HTERT RPE-1 (cell line): Measurements from ENCODE around the gene STX18.
"Not testable (repeated sequence)": the region's sequence is repeated elsewhere in the genome, so short reads cannot be mapped to it uniquely, and the experiment has no call there.

Experiments
- in situ Hi-C: fragments of 300-500 bp; cut with MboI; formaldehyde crosslinking; loops from 4 replicates; pipeline ENCODE4 v1.14.3; 2020; ENCODE audit warnings: low sequenced_read_pairs

STX18 gene

GRCh38 chr4:4481399-4481994, 60.4 kb downstream of the STX18 start:
- in situ Hi-C loops = no loop called here

DNA sequence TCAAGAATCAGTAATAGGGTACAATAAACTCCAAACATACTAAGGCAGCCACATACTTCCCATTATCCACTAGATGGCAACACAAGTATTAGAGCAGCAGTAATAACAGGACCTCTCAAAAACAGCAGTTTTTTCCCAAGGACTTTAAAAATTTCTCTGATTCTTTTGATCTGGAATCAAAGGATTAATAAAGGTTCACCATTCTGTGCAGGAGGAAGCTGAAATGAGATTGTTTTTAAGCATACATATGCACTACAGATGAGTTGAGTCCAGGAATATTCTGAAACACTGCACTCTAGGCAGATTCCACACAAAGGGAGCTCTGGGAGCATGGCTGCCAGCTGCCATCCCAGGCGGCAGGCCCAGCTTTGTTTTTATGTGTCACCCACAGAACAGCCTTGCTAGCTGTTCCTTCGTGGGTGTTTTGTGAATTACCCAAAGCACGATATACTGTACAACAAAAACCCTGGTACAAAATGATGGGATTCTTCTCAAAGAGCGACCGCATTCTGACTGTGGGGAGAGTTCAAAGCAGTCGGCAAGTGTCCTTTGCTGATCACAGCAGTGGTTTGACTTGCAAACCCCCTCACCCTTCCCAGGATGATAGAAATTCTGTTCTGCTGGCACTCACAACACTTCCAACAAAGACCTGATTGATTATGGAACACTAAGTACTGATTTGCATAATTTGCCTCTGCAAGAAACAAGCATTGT, 61.0 kb downstream of the STX18 start:
- in situ Hi-C loops = no loop called here

DNA sequence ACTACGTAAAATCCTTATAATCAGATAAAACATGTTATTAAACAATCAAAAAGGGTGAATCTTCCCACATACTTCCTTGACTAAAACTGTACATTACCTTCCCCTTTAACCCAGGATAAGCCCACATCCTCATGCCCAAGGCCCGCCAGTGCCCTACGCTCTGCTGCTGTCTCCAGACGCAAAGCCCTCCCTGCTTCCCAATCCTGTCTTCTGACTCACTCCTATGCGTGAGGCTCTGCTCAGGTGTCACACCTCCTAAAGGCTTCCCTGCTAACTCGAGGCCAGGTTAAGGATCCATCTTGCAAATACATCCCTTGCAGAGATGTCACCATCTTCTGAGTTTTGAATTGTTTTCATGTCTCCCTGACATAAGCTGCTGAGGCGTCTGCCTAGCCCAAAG, 61.6 kb downstream of the STX18 start:
- in situ Hi-C loops = no loop called here

DNA sequence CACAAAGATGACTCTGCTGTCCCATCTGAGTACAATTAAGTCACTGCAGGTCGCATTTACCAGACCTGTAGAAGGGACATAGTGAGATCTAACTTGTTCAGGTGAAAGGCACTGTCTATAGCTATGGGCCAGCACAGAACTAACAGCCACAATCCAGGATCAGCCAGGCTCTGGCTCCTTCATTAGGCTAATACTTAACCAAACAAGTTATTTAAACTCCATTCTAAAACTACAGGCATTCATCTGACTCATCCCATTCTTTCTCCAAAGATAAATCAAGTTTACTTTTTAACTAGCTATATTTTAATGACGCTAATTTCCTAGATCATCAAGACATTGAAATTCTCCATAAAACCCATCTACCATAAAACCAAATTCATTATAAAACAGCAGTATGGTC, 62.5 kb downstream of the STX18 start:
- in situ Hi-C loops = no loop called here

- in situ Hi-C loops = no loop called here
Observed at GRCh38 chr4:4477796-4478195, 64.1 kb downstream of the STX18 start.

DNA sequence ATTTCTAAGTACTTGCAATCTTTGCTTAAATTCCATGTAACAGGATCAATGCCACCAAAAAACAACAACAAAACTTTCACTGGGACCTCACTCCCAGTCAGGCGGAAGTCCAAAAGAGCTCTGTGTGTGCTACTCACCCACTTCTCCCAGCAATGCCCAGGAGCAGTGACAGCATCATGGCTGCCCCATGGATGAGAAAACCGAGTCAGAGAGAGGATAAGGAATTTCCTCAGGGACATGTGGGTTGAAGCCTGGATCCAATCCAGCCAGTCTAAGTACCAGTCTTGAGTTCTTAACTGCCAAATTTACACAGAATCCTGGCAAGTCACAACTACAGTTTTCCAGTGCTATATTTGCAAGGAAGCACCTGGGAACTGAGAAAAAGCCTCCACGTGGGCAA, 64.5 kb downstream of the STX18 start:
- in situ Hi-C loops = no loop called here

GRCh38 chr4:4474476-4474875, 67.4 kb downstream of the STX18 start:
- in situ Hi-C loops = no loop called here

GRCh38 chr4:4472344-4472958, 69.4 kb downstream of the STX18 start:
- in situ Hi-C loops = no loop called here

GRCh38 chr4:4471195-4471594, 70.7 kb downstream of the STX18 start:
- in situ Hi-C loops = no loop called here

GRCh38 chr4:4470208-4470607, 71.6 kb downstream of the STX18 start:
- in situ Hi-C loops = no loop called here

DNA sequence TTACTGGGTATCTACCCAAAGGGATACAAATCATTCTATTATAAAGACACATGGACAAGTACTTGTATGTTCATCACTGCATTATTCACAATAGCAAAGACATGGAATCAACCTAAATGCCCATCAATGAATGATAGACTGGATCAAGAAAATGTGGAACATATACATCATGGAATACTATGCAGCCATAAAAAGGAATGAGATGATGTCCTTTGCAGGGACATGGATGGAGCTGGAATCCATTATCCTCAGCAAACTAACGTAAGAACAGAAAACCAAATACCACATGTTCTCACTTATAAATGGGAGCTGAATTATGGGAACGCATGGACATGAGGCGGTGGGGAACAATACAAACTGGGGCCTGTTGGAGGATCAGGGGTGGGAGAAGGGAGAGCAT, 76.6 kb downstream of the STX18 start:
- in situ Hi-C loops = not testable (repeated sequence)

DNA sequence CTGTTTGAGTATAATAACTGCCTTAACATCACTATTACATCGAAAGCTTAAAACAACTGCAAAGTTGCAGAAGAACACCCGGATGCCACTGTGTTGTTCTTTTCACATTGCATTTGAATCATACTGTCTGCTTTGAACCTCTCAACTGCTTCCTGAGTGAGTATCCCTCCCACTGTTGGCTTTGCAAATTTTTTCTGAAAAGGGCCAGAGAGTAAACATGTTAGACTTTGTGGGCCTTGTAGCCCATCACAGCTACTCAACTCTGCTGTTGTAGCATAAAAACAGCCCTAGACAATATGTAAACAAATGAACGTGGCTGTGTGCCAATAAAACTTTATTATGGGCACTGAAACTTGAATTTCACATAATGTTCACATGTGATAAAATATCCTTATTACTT, 78.9 kb downstream of the STX18 start:
- in situ Hi-C loops = no loop called here

GRCh38 chr4:4461850-4462249, 80.0 kb downstream of the STX18 start:
- in situ Hi-C loops = no loop called here

DNA sequence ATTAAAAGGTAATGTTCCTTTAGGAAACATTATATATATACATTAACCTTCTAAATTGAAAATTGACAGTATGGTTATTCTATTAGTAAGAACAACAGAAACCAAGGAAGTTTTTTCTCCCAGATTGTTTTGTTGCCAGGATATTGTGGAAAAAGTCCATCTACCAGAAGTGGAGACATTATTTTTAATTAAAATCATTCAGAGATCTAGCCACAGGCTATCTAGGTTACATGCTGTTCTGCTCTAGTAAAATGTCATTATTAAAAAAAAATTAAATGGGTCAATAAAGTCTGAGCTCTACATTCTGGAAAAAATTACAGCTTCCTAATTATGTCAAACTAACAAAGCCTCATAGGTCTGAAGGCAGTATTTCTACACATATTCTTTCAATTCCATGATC, 80.7 kb downstream of the STX18 start:
- in situ Hi-C loops = no loop called here

GRCh38 chr4:4460759-4461158, 81.1 kb downstream of the STX18 start:
- in situ Hi-C loops = no loop called here

DNA sequence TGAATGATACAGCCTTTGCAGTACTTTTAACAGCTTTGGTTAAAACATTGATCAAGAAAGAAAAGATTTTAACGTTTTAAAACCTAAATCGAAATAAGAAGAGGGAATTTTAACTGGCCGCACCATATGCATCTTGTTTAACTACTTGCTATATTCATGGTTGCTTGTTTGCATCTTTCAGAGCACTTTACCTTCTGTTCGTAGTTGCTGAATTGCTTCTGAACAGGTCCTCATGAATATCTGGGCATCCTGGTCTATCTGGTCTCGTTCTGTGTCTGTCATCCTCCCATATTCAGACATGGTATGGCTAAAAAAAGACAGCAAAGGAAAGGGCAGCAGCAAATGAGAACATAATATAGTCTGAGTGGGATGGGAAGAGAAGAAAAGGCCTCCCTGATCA, 82.7 kb downstream of the STX18 start:
- in situ Hi-C loops = no loop called here

- in situ Hi-C loops = no loop called here
Observed at GRCh38 chr4:4457803-4458553, 83.9 kb downstream of the STX18 start.

GRCh38 chr4:4456816-4457578, 84.9 kb downstream of the STX18 start:
- in situ Hi-C loops = no loop called here

GRCh38 chr4:4456351-4456750, 85.5 kb downstream of the STX18 start:
- in situ Hi-C loops = no loop called here

DNA sequence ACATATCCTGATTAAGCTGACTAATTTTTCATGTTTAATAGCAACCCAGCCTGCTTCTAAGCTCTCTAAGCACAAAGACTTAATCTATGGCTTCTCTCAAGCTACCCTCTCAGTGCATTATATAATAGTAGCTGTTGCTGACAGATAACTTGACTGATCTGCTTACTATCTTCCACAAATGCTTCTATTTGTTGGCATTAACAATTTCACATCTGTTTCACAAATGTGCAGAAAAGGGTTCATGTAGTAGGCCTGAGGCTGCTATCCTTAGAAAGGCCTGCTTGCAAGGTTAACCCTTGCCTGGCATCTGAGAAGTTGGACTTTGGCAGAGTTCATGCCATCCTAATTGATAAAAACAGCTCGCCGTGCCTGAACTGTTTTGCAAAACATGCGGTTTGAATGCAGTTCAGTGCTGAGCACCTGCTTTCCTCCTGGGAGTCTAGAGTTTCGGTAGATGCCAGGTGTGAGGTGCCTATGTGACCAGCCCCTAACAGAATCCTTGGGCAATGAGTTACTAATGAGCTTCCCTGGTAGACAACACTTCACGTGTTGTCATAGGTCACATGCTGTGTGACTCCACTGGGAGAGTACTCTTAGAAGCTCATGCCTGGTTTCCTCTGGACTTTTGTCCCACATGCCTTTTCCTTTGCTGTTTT, 86.5 kb downstream of the STX18 start:
- in situ Hi-C loops = no loop called here

GRCh38 chr4:4446434-4446833, 95.4 kb downstream of the STX18 start:
- in situ Hi-C loops = no loop called here
